Psoas muscle (tissue), 8 donors: ENCODE measurements around the gene CHMP6. TPM values are rescaled to one million over a fixed set of nuclear protein-coding genes. Genes with fewer than 3 reads are reported as not detected.

Experiments used
- ATAC-seq, 4 donors: fragments of 200-7000 bp; cut with Tn5 transposase; one replicate each; pipeline ENCODE4 v1.9.1; 2020; ENCODE audit warnings: moderate library complexity in 3 of 4, mild to moderate bottlenecking in 2 of 4
- DNase-seq, 2 donors: peaks; one replicate each; pipeline ENCODE4 v3.0.0-alpha.2; 2020
- H3K27ac ChIP-seq: fragments of 200-600 bp; one replicate; pipeline ENCODE4 v1.8.0; 2022
- H3K27me3 ChIP-seq, 3 donors: fragments of 200-600 bp in 1 of 3; one replicate each; pipeline versions ENCODE4 v1.6.1 to v1.8.0; 2013 to 2022; ENCODE audit warnings: low read length in 2 of 3, mild to moderate bottlenecking in 2 of 3, moderate library complexity in 1 of 3; ENCODE audit not compliant: insufficient read depth in 3 of 3
- H3K36me3 ChIP-seq, 2 donors: fragments of 200-600 bp in 1 of 2; one replicate each; pipeline versions ENCODE4 v1.6.1 to v1.8.0; 2013 to 2022; ENCODE audit warnings: low read depth in 1 of 2, mild to moderate bottlenecking in 1 of 2, moderate library complexity in 1 of 2; ENCODE audit not compliant: insufficient read depth in 1 of 2
- H3K4me1 ChIP-seq: fragments of 200-600 bp; one replicate; pipeline ENCODE4 v1.8.0; 2022
- H3K4me3 ChIP-seq: fragments of 200-600 bp; one replicate; pipeline ENCODE4 v1.8.0; 2022; ENCODE audit warnings: mild to moderate bottlenecking
- H3K9me3 ChIP-seq: fragments of 200-600 bp; one replicate; pipeline ENCODE4 v1.8.0; 2022
- CTCF ChIP-seq: fragments of 200-600 bp; IDR thresholded peaks from one replicate; pipeline ENCODE4 v1.8.0; 2022; ENCODE audit warnings: antibody characterized with exemption
- WGBS, 3 donors: extraction: QIAGEN DNeasy Blood & Tissue Kit; methylation state at CpG; one replicate each; pipeline versions ENCODE4 v1.1.6 to v1.1.7; 2013; 5-methylcytosine and 5-hydroxymethylcytosine counted together
- intact Hi-C, 2 donors: fragments of 100-400 bp; cut with DNase I; formaldehyde crosslinking; loops; one replicate each; pipeline versions ENCODE4 v1.11.0 to v1.14.2; 2022
- polyA plus RNA-seq, 3 donors: library from polyadenylated mRNA; stranded (reverse); fragments of 200-250 nt; gene quantifications; one replicate each; pipeline ENCODE4 v1.2.3, GENCODE V29; 2013
- total RNA-seq, 4 donors: library from RNA; stranded (reverse); fragmentation: NEBNext Ultra II Directional in 2 of 4; extraction: Animal tissue kit (Norgen Biotek cat#: 25700) in 2 of 4; gene quantifications; one replicate each; pipeline versions ENCODE4 v1.2.1 to v1.2.4, GENCODE V29; 2021 to 2023
- donor health status: healthy with polysubstance abuse.
- donor health status: DM: no; HTN: no; CAD: no; lungs with moderate emphysema.
- donor health status: Bipolar disorder and iron deficiency.
- donor health status: healthy.
- donor health status: DM: yes; HTN: yes; CAD: no.
- donor health status: DM: no; HTN: no; CAD: no.
- donor health status: DM: no; HTN: no; CAD: no.
- donor health status: DM: yes; HTN: yes; CAD: no.

CHMP6 gene
- total and polyA plus RNA-seq, 7 donors: 32.0 to 53.2 (median 36.9) TPM

GRCh38 chr17:80967404-80967872, 24.2 kb upstream of the CHMP6 start:
- DNase-seq: peak in 1 of 2 donors; percentile 57
- H3K4me3 ChIP-seq: no peak overlapping the region

GRCh38 chr17:80968602-80969029, 23.0 kb upstream of the CHMP6 start:
- no peak for TF ChIP-seq CTCF
- H3K36me3 ChIP-seq: peaks cover 0 to 18% of the 10 kb centered on the region in 2 donors
- DNase-seq (peak; percentile 65 to 78), ATAC-seq (peak; percentile 9 to 32 (median 20))
- 7 to 21% (median 9%) methylated on average over 17 of the region's 17 CpGs for WGBS, 3 donors
- no peaks in the 10 kb centered on the region for H3K9me3 ChIP-seq
- intact Hi-C loops: no loop called here
- H3K27ac ChIP-seq: no peak overlapping the region
- no peak overlapping the region for H3K4me3 ChIP-seq
- peaks cover 20% of the 10 kb centered on the region for H3K4me1 ChIP-seq
- H3K27me3 ChIP-seq: peaks cover 0 to 3% (median 0%) of the 10 kb centered on the region in 3 donors

More at GRCh38 chr17:80967404-80967872, 24.2 kb upstream of the CHMP6 start:
- intact Hi-C loops: no loop called here
- no peak for TF ChIP-seq CTCF
- Histone ChIP-seq H3K27ac (no peak overlapping the region), H3K27me3 (peaks cover 0 to 3% (median 0%) of the 10 kb centered on the region in 3 donors), H3K9me3 (no peaks in the 10 kb centered on the region), H3K4me1 (peaks cover 23% of the 10 kb centered on the region), H3K36me3 (peaks cover 0 to 24% of the 10 kb centered on the region in 2 donors)
- WGBS, 3 donors: 93 to 96% (median 94%) methylated on average over 19 of the region's 19 CpGs
- peak in 1 of 4 donors; percentile 2 for ATAC-seq

- Histone ChIP-seq H3K4me3 (peak overlapping the region; percentile 11), H3K36me3 (peaks cover 0 to 17% of the 10 kb centered on the region in 2 donors), H3K9me3 (no peaks in the 10 kb centered on the region), H3K4me1 (peaks cover 20% of the 10 kb centered on the region), H3K27ac (no peak overlapping the region), H3K27me3 (peaks cover 0 to 3% (median 0%) of the 10 kb centered on the region in 3 donors)
- intact Hi-C loops: no loop called here
- ATAC-seq (peak; percentile 34 to 42 (median 38)), DNase-seq (peak in 1 of 2 donors; percentile 65)
- 16 to 23% (median 17%) methylated on average over 19 to 20 of the region's 20 CpGs for WGBS, 3 donors
- TF ChIP-seq CTCF: no peak
Measured at GRCh38 chr17:80969030-80969673, 22.5 kb upstream of the CHMP6 start.

GRCh38 chr17:80969674-80970043, 22.0 kb upstream of the CHMP6 start:
- Histone ChIP-seq H3K27me3 (peaks cover 0 to 3% (median 0%) of the 10 kb centered on the region in 3 donors), H3K27ac (no peak overlapping the region), H3K4me3 (no peak overlapping the region), H3K4me1 (peaks cover 20% of the 10 kb centered on the region), H3K36me3 (peaks cover 0 to 12% of the 10 kb centered on the region in 2 donors), H3K9me3 (no peaks in the 10 kb centered on the region)
- intact Hi-C loops: loop anchor here in 1 of 2 donors (10.0 kb wide), 1 partner anchor 105 kb away; no protein-coding TSS in a partner anchor
- WGBS, 3 donors: 34 to 58% (median 35%) methylated on average over 10 of the region's 10 CpGs
- TF ChIP-seq CTCF: no peak
- peak in 1 of 2 donors; percentile 50 for DNase-seq
- ATAC-seq: peak in 2 of 4 donors; percentile 7 to 25
